Mesodermal cell (in vitro differentiated cells): ENCODE measurements around the gene AEBP1.

Experiments used
- H3K27ac ChIP-seq: 2 replicates; pipeline ENCODE4 v1.7.0; 2013; ENCODE audit warnings: mild to moderate bottlenecking, low read depth, low read length, moderate library complexity; ENCODE audit not compliant: severe bottlenecking
- H3K36me3 ChIP-seq: 2 replicates; pipeline ENCODE4 v1.7.1; 2013; ENCODE audit warnings: mild to moderate bottlenecking, low read length, moderate library complexity; ENCODE audit not compliant: control insufficient read depth, insufficient read depth
- H3K4me1 ChIP-seq: one replicate; pipeline ENCODE4 v1.7.1; 2013; ENCODE audit warnings: mild to moderate bottlenecking, low read length; ENCODE audit not compliant: insufficient read depth, control insufficient read depth, poor library complexity, severe bottlenecking
- H3K4me3 ChIP-seq: 2 replicates; pipeline ENCODE4 v1.7.0; 2013; ENCODE audit warnings: low read length, control low read depth, mild to moderate bottlenecking; ENCODE audit not compliant: insufficient read depth, poor library complexity, severe bottlenecking; ENCODE audit errors: extremely low read depth
- H3K9me3 ChIP-seq: 2 replicates; pipeline ENCODE4 v1.7.1; 2013; ENCODE audit warnings: mild to moderate bottlenecking, low read length, moderate library complexity; ENCODE audit not compliant: control insufficient read depth
- WGBS, 2 experiments: methylation state at CpG; one replicate each; pipeline ENCODE4 v1.1.5; 2013; ENCODE audit warnings: missing lambda C conversion rate in 2 of 2; ENCODE audit not compliant: insufficient coverage in 2 of 2; 5-methylcytosine and 5-hydroxymethylcytosine counted together

The AEBP1 gene

DNA sequence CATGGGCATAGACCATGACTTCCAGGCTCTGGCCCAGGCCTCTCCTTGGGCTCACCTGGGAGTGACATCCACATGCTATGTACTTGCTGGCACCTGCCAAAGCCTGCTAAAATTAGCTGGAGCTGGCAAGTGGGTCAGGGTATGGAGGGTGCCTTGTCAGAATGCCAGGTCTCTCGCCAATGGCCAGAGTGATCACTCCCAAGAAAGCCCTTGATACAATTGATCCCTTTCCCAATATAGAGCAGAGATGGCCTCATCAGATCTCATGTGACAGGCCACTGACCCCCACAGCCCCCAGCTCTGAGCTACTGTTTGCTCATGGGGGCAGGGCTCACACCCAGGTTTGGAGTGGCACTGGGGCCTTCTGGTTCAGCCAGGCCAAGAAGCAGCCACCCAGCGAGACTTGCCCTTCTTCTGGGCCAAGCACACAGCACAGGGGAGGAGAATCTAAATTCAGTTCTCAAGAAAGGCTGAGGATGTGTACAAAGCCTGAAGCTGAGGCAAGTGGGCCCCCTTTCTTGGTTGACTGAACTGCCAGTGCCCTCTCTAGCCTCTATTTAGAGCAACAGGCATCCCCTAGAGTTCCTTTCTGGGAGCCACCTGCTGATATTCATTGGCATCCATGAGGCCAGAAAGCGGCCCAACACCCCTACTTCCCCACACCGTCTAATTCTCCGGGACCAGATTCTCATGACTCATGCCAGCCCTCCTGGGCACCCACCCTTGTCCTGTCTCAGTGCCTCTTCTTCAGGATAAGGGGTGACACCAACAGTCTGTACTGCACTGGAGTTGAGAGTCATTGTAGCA is 55.9 kb downstream of the AEBP1 start:
- H3K27ac ChIP-seq: no peak overlapping the region

DNA sequence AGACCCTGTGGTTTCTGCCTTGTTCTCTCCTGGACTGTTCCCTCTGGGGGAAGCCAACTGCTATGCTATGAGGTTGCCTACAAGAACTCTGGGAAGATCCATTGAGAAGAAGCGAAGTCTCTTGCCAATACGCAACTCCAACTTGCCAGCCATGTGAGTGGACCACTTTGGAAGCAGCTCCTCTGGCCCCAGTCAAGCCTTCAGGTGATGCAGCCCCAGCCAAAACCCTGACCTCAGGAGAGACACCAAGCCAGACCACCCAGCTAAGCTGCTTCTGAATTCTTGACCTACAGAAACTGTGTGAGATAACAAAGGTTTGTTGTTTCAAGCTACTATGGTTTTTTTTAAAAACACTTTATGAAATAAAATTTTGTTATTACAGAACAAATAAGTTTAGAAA is 57.2 kb downstream of the AEBP1 start:
- Histone ChIP-seq H3K27ac (no peak overlapping the region), H3K4me3 (no peak overlapping the region), H3K9me3 (no peaks in the 10 kb centered on the region), H3K4me1 (peaks cover 8% of the 10 kb centered on the region), H3K36me3 (no peaks in the 10 kb centered on the region)
- WGBS, 2 experiments: 92 to 94% methylated on average over 2 of the region's 2 CpGs

More for the DNA sequence above, 55.9 kb downstream of the AEBP1 start:
- no peaks in the 10 kb centered on the region for H3K9me3 ChIP-seq
- H3K4me1 ChIP-seq: peaks cover 8% of the 10 kb centered on the region
- 83 to 89% methylated on average over 2 to 5 of the region's 5 CpGs for WGBS, 2 experiments
- H3K4me3 ChIP-seq: no peak overlapping the region
- no peaks in the 10 kb centered on the region for H3K36me3 ChIP-seq

DNA sequence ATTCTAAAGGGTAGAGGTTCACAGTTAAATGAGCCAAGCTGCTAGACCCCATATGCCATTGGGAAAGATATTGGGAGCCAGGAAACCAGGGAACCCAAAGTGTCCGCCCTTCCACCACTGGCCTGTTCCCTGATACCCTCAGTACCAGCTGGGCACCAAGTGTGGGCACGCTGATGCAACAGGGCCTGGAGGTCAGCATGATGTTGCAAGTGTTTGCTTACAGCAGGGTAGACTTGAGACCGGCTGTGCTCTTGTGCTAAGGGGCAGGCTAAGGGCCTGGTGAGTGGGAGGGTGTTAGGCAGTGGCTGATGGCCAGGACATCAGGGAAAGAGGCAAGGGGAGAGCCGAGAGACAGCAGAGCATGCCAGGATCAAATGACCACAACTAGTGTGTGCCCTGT is 58.0 kb downstream of the AEBP1 start:
- WGBS, 2 experiments: 86 to 97% methylated on average over 4 of the region's 4 CpGs
- no peaks in the 10 kb centered on the region for H3K9me3 ChIP-seq
- peaks cover 8% of the 10 kb centered on the region for H3K4me1 ChIP-seq

DNA sequence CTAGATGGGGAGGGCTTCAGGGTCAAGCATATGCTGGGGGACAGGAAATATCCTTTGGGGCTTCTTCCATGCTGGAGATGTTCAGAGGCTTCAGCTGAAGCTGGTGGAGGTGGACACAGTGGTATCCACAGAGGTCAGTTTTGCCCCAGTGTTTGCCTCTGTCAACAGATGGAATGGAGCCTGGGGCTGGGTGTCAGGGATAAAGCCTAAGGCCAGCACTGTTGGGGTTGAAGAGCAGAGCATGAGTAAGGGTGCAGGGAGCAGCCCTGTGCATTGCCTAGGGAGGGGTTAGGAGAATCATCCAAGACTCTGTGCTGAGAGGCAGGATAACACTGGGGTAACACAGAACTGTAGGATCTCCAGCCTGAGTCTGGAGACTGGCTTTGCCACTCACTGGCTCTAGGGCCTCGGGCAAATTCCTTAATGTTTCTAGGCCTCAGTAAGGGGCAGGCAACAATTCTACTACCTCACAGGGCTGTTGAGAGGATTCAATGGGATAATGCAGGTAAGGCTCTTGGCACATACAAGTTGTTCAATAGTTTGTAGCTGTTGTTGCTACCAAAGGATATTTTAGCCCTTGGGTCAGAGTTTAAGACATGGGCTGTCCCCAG is 58.7 kb downstream of the AEBP1 start:
- Histone ChIP-seq H3K4me3 (no peak overlapping the region), H3K27ac (no peak overlapping the region)
- WGBS, 2 experiments: no CpG with 5 or more reads among the region's 1 CpG

More for the DNA sequence above, 58.0 kb downstream of the AEBP1 start:
- no peak overlapping the region for H3K27ac ChIP-seq
- no peak overlapping the region for H3K4me3 ChIP-seq
- no peaks in the 10 kb centered on the region for H3K36me3 ChIP-seq

DNA sequence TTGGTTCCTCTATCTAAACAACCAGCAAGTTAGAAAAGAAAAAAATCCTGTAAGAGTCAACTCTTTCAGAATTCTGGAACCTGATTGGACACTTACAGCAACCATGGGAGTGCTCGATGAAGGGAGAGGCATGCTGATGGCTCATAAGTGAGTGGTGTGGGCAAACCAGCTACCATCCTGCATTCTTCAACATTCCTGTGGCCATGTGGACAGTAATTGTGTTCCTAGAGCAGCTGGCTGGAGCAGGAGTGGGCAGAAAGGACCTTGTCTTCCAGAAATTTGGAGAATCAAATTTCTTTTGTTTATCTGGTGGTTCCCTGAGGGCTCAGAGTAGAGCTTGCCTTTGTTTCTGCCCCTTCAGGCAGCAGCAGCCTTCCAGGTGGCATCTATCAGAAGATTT is 59.4 kb downstream of the AEBP1 start:
- 67% methylated on average over 1 of the region's 1 CpG; no CpG with 5 or more reads in 1 of the 2 experiments for WGBS, 2 experiments
- H3K27ac ChIP-seq: no peak overlapping the region
- H3K9me3 ChIP-seq: no peaks in the 10 kb centered on the region
- H3K4me1 ChIP-seq: peaks cover 8% of the 10 kb centered on the region
- H3K4me3 ChIP-seq: no peak overlapping the region
- H3K36me3 ChIP-seq: no peaks in the 10 kb centered on the region

More for the DNA sequence above, 58.7 kb downstream of the AEBP1 start:
- Histone ChIP-seq H3K36me3 (no peaks in the 10 kb centered on the region), H3K9me3 (no peaks in the 10 kb centered on the region), H3K4me1 (peaks cover 8% of the 10 kb centered on the region)
